Cardiac muscle cell (in vitro differentiated cells and primary cell): Measurements from ENCODE around the gene ABHD5. TPM values are rescaled to one million over a fixed set of nuclear protein-coding genes. Genes with fewer than 3 reads are reported as not detected.
A peak's percentile ranks its signal among the peaks of the same experiment; 100 is the strongest.

Experiments used
- DNase-seq, 2 donors: peaks; one replicate each; pipeline versions ENCODE4 v3.0.0 to v3.0.0-alpha.2; 2010 to 2017; ENCODE audit warnings: low read depth in 1 of 2, low spot score in 1 of 2
- H3K27ac ChIP-seq: fragments of 200-600 bp; sonication (generic); 2 replicates; pipeline ENCODE4 v1.5.1; 2016
- H3K27me3 ChIP-seq: fragments of 200-600 bp; sonication (generic); 2 replicates; pipeline ENCODE4 v1.6.0; 2016; ENCODE audit warnings: control low read depth
- H3K36me3 ChIP-seq: fragments of 200-600 bp; sonication (generic); 2 replicates; pipeline ENCODE4 v1.5.1; 2016; ENCODE audit warnings: control low read depth
- H3K4me1 ChIP-seq: fragments of 200-600 bp; sonication (generic); 2 replicates; pipeline ENCODE4 v1.8.1; 2017; ENCODE audit warnings: low read depth, mild to moderate bottlenecking, mixed run types
- H3K4me3 ChIP-seq: fragments of 200-600 bp; sonication (generic); 2 replicates; pipeline ENCODE4 v1.5.1; 2016; ENCODE audit warnings: mild to moderate bottlenecking
- H3K9me3 ChIP-seq: fragments of 200-600 bp; sonication (generic); 2 replicates; pipeline ENCODE4 v1.5.1; 2017; ENCODE audit warnings: low read depth, mild to moderate bottlenecking, control low read depth
- CTCF ChIP-seq: IDR thresholded peaks from 2 replicates; pipeline ENCODE4 v1.5.1; 2012; ENCODE audit warnings: low read depth, mild to moderate bottlenecking, low read length
- polyA plus RNA-seq: library from polyadenylated mRNA; unstranded; fragments of >200 nt; fragmentation: Nextera tagmentation; extraction: Ambion mirVana; gene quantifications from 2 replicates; pipeline ENCODE4 v1.2.1, GENCODE V29; 2016
- total RNA-seq: library from RNA; depleted of rRNA; stranded (reverse); fragments of >200 nt; gene quantifications from 2 replicates; pipeline ENCODE4 v1.2.3, GENCODE V29; 2016

ABHD5 gene
- total and polyA plus RNA-seq, 2 experiments from 2014 or later = 4.3 to 12.4 TPM

GRCh38 chr3:43758592-43759225, 68.0 kb downstream of the ABHD5 start:
- DNase-seq = no peak
- Histone ChIP-seq H3K36me3 (no peaks in the 10 kb centered on the region), H3K4me3 (no peak overlapping the region), H3K9me3 (no peaks in the 10 kb centered on the region), H3K4me1 (peaks cover 14% of the 10 kb centered on the region), H3K27me3 (no peaks in the 10 kb centered on the region), H3K27ac (peak overlapping the region; percentile 45)
- TF ChIP-seq CTCF = no peak

GRCh38 chr3:43759297-43759782, 68.6 kb downstream of the ABHD5 start:
- Histone ChIP-seq H3K9me3 (no peaks in the 10 kb centered on the region), H3K27ac (peak overlapping the region; percentile 45), H3K4me1 (peaks cover 14% of the 10 kb centered on the region), H3K27me3 (no peaks in the 10 kb centered on the region), H3K4me3 (no peak overlapping the region), H3K36me3 (no peaks in the 10 kb centered on the region)
- peak; percentile 29 for TF ChIP-seq CTCF
- peak; percentile 46 to 54 for DNase-seq

GRCh38 chr3:43759938-43760337, 69.2 kb downstream of the ABHD5 start:
- no peaks in the 10 kb centered on the region for H3K27me3 ChIP-seq
- no peak for DNase-seq
- no peak overlapping the region for H3K27ac ChIP-seq
- H3K4me3 ChIP-seq = no peak overlapping the region
- peaks cover 14% of the 10 kb centered on the region for H3K4me1 ChIP-seq
- H3K9me3 ChIP-seq = no peaks in the 10 kb centered on the region
- no peak for TF ChIP-seq CTCF
- H3K36me3 ChIP-seq = no peaks in the 10 kb centered on the region

GRCh38 chr3:43760938-43761337, 70.2 kb downstream of the ABHD5 start:
- H3K9me3 ChIP-seq = no peaks in the 10 kb centered on the region
- no peaks in the 10 kb centered on the region for H3K27me3 ChIP-seq
- H3K36me3 ChIP-seq = no peaks in the 10 kb centered on the region
- no peak for TF ChIP-seq CTCF
- no peak overlapping the region for H3K27ac ChIP-seq
- DNase-seq = no peak
- peaks cover 14% of the 10 kb centered on the region for H3K4me1 ChIP-seq
- no peak overlapping the region for H3K4me3 ChIP-seq

GRCh38 chr3:43762451-43762850, 71.7 kb downstream of the ABHD5 start:
- no peak for TF ChIP-seq CTCF
- peaks cover 14% of the 10 kb centered on the region for H3K4me1 ChIP-seq

More at GRCh38 chr3:43762451-43762850, 71.7 kb downstream of the ABHD5 start:
- no peak for DNase-seq
- H3K4me3 ChIP-seq = no peak overlapping the region
- no peaks in the 10 kb centered on the region for H3K9me3 ChIP-seq
- no peak overlapping the region for H3K27ac ChIP-seq
- H3K36me3 ChIP-seq = no peaks in the 10 kb centered on the region
- H3K27me3 ChIP-seq = no peaks in the 10 kb centered on the region
